GM23248 (cell line): Measurements from ENCODE around the gene SLC19A1. TPM values are rescaled to one million over a fixed set of nuclear protein-coding genes. Genes with fewer than 3 reads are reported as not detected.

Source experiments
- DNase-seq: peaks from one replicate; pipeline ENCODE4 v3.0.0-alpha.2; 2015
- H2AFZ ChIP-seq: fragments of 200-600 bp; sonication (generic); 2 replicates; pipeline ENCODE4 v1.6.1; 2016; ENCODE audit warnings: antibody characterized with exemption
- H3F3A ChIP-seq: fragments of 200-600 bp; sonication (generic); 2 replicates; pipeline ENCODE4 v1.6.1; 2016; ENCODE audit warnings: mild to moderate bottlenecking, antibody characterized with exemption, mixed run types; ENCODE audit not compliant: insufficient read depth
- H3K27ac ChIP-seq: fragments of 200-600 bp; sonication (generic); 2 replicates; pipeline ENCODE4 v1.5.1; 2016; ENCODE audit warnings: mild to moderate bottlenecking
- H3K27me3 ChIP-seq: fragments of 200-600 bp; sonication (generic); replicated peaks from 2 replicates; pipeline ENCODE4 v1.6.1; 2016; ENCODE audit warnings: mild to moderate bottlenecking; ENCODE audit not compliant: insufficient read depth
- H3K36me3 ChIP-seq: fragments of 200-600 bp; sonication (generic); 2 replicates; pipeline ENCODE4 v1.6.1; 2016; ENCODE audit warnings: low read depth, mild to moderate bottlenecking
- H3K4me1 ChIP-seq: fragments of 200-600 bp; sonication (generic); 2 replicates; pipeline ENCODE4 v1.6.1; 2016; ENCODE audit warnings: mild to moderate bottlenecking; ENCODE audit not compliant: insufficient read depth
- H3K4me2 ChIP-seq: fragments of 200-600 bp; sonication (generic); one replicate; pipeline ENCODE4 v1.6.1; 2016; ENCODE audit warnings: mild to moderate bottlenecking; ENCODE audit not compliant: unreplicated experiment
- H3K4me3 ChIP-seq: fragments of 200-600 bp; sonication (generic); 2 replicates; pipeline ENCODE4 v1.5.1; 2016; ENCODE audit warnings: mild to moderate bottlenecking
- H3K79me2 ChIP-seq: fragments of 200-600 bp; sonication (generic); 2 replicates; pipeline ENCODE4 v1.6.1; 2016; ENCODE audit warnings: mild to moderate bottlenecking; ENCODE audit not compliant: insufficient read depth
- H3K9ac ChIP-seq: fragments of 200-600 bp; sonication (generic); 2 replicates; pipeline ENCODE4 v1.6.1; 2016; ENCODE audit warnings: mild to moderate bottlenecking
- H3K9me2 ChIP-seq: fragments of 200-600 bp; sonication (generic); 2 replicates; pipeline ENCODE4 v1.6.1; 2016; ENCODE audit warnings: mixed run types, mild to moderate bottlenecking, moderate library complexity; ENCODE audit not compliant: insufficient read depth
- H3K9me3 ChIP-seq: fragments of 200-600 bp; sonication (generic); one replicate; pipeline ENCODE4 v1.6.1; 2017; ENCODE audit warnings: low read depth
- H4K20me1 ChIP-seq: fragments of 200-600 bp; sonication (generic); 2 replicates; pipeline ENCODE4 v1.6.0; 2016; ENCODE audit not compliant: insufficient read depth
- EZH2 ChIP-seq: fragments of 200-600 bp; sonication (generic); IDR thresholded peaks from 2 replicates; pipeline ENCODE4 v1.6.1; 2018; ENCODE audit warnings: antibody characterized with exemption, mild to moderate bottlenecking; ENCODE audit not compliant: insufficient read depth, poor library complexity, severe bottlenecking
- EZH2phosphoT487 ChIP-seq: fragments of 200-600 bp; sonication (generic); IDR thresholded peaks from 2 replicates; pipeline ENCODE4 v1.6.1; 2018; ENCODE audit warnings: antibody characterized with exemption, moderate library complexity, mild to moderate bottlenecking, low read depth; ENCODE audit not compliant: insufficient read depth
- WGBS, 2 experiments: methylation state at CpG; one replicate each; pipeline ENCODE4 v1.1.6; 2015 to 2017; ENCODE audit warnings: low lambda C conversion rate in 2 of 2, low coverage in 1 of 2; ENCODE audit errors: missing lambda C conversion rate in 2 of 2; 5-methylcytosine and 5-hydroxymethylcytosine counted together
- in situ Hi-C: fragments of 300-500 bp; cut with MboI; formaldehyde crosslinking; loops from 2 replicates; pipeline ENCODE4 v1.15.0; 2020
- polyA plus RNA-seq: library from polyadenylated mRNA; unstranded; fragments of >200 nt; fragmentation: Nextera tagmentation; extraction: Ambion mirVana; gene quantifications from 2 replicates; pipeline ENCODE4 v1.2.1, GENCODE V29; 2016
- total RNA-seq: library from RNA; depleted of rRNA; stranded (reverse); fragments of >200 nt; shearing (Covaris generic); gene quantifications from 2 replicates; pipeline ENCODE4 v1.2.3, GENCODE V29; 2014

SLC19A1 gene
- total and polyA plus RNA-seq, 2 experiments from 2014 or later, result 7.8 to 8.4 TPM

GRCh38 chr21:45499201-45499750 lies 43.0 kb downstream of the SLC19A1 start:
- Histone ChIP-seq H3K79me2 (no peaks in the 10 kb centered on the region), H2AFZ (no peak overlapping the region), H4K20me1 (no peaks in the 10 kb centered on the region), H3K4me1 (no peaks in the 10 kb centered on the region), H3K27me3 (no peaks in the 10 kb centered on the region), H3K36me3 (no peaks in the 10 kb centered on the region), H3K9me2 (no peaks in the 10 kb centered on the region), H3K9me3 (no peaks in the 10 kb centered on the region), H3K27ac (no peak overlapping the region), H3F3A (no peaks in the 10 kb centered on the region), H3K4me2 (no peak overlapping the region), H3K4me3 (no peak overlapping the region), H3K9ac (no peak overlapping the region)
- no peak for DNase-seq
- 93 to 96% methylated on average over 22 to 25 of the region's 25 CpGs for WGBS, 2 experiments
- in situ Hi-C loops, result no loop called here
- TF ChIP-seq EZH2phosphoT487 (no peak), EZH2 (no peak)

DNA sequence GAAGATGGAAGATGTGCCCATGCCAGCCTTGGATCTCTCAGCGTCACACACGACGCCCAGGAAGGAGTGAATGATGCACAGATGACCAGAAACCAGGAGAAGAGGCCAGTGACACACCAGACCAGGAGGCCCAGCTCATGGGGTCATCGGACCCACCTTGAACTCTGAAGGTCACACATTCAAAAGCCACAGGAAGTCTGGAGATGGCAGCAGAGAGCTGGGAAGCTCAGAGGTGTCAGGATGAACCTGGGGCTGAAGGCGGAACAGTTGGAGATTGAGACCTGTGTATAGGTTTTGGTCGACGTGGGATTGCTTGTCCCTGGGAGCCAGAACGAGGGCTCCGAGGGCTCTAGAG lies 43.6 kb downstream of the SLC19A1 start:
- in situ Hi-C loops, result no loop called here
- no peaks in the 10 kb centered on the region for H3F3A ChIP-seq
- WGBS, 2 experiments, result 84 to 90% methylated on average over 9 of the region's 9 CpGs
- H3K9me2 ChIP-seq, result no peaks in the 10 kb centered on the region
- no peak overlapping the region for H3K9ac ChIP-seq
- no peak overlapping the region for H3K4me3 ChIP-seq
- no peak for DNase-seq
- H3K9me3 ChIP-seq, result no peaks in the 10 kb centered on the region
- H3K79me2 ChIP-seq, result no peaks in the 10 kb centered on the region
- H2AFZ ChIP-seq, result no peak overlapping the region
- no peaks in the 10 kb centered on the region for H3K36me3 ChIP-seq
- no peak overlapping the region for H3K4me2 ChIP-seq
- no peaks in the 10 kb centered on the region for H3K27me3 ChIP-seq
- TF ChIP-seq EZH2phosphoT487 (no peak), EZH2 (no peak)
- H4K20me1 ChIP-seq, result no peaks in the 10 kb centered on the region
- H3K4me1 ChIP-seq, result no peaks in the 10 kb centered on the region
- H3K27ac ChIP-seq, result no peak overlapping the region

DNA sequence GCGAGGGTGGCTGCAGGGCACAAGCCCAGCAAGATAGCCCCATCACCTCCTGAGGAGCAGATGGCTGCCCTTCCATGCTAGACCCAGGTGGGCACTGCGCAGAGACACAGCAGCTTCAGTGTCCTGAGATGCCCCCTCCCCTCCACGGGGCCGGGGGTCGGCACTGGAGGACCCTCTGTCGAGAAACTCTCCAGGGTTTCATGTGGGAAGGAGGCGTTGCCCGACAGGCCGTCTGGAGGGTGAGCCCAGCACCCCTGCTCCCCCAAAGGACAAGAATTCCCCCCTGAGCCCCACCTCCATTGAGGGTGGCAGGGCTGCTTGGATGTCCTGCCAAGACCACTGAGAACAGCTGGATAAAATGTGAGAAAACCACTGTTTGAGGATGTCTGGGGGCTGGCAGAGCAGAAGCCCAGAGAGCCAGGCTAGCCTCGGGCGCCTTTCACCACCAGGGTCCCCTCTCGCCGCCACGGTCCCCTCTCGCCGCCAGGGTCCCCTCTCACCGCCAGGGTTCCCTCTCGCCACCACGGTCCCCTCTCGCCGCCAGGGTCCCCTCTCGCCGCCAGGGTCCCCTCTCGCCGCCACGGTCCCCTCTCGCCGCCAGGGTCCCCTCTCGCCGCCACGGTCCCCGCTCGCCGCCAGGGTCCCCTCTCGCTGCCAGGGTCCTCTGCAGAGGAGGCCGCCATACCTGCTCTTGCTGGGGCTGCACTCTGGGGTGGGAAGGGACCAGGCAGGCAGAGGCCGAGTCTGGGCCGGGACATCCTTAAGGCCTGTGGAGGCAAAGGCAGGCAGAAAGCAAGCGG lies 44.2 kb downstream of the SLC19A1 start:
- H3K27ac ChIP-seq, result no peak overlapping the region
- in situ Hi-C loops, result no loop called here
- no peaks in the 10 kb centered on the region for H3K36me3 ChIP-seq

DNA sequence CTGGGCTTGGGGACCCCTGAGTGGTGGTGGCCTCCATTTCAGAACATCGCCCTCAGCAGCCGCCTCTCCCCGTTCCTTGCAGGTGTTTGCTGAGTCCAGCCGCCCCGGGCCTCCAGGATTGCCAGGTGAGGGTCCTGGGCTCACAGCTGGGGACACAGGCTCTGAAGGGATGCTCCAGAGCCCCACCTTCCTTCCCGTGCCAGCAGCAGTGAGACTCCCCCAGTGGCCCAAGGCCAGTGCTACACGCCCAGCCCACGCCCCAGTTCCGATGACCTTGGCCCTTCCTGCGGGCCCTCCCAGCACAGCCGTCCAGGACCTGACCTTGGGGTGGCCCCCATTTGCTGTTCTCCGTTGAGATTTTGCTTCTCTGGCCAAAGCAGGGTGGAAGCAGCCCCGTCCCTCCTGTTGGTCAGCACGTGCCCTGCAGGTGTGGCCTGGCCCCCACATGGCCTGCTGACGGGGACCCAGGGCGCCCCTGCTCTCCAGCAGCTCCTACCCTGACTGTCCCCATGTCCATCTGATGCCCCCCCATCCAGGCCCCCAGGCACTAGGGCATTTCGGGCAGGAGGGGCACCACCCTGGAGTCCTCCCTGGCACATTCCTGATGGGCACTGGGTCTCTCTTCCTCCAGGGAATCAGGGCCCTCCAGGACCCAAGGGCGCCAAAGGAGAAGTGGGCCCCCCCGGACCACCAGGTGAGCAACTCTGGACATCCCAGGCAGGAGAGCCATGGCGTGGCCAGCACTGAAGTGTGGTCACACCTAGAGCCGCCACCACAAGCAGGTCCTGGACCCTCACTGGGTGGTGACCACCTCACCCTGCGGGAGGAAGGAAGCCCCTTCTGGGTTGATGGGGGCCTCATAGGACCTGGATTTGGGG lies 45.0 kb downstream of the SLC19A1 start:
- Histone ChIP-seq H3K9me2 (no peaks in the 10 kb centered on the region), H4K20me1 (no peaks in the 10 kb centered on the region), H3K4me1 (no peaks in the 10 kb centered on the region), H3K27ac (no peak overlapping the region), H3K4me3 (no peak overlapping the region), H3F3A (no peaks in the 10 kb centered on the region), H3K36me3 (no peaks in the 10 kb centered on the region), H3K9me3 (no peaks in the 10 kb centered on the region), H3K9ac (no peak overlapping the region), H3K4me2 (no peak overlapping the region), H2AFZ (no peak overlapping the region), H3K27me3 (no peaks in the 10 kb centered on the region), H3K79me2 (no peaks in the 10 kb centered on the region)
- TF ChIP-seq EZH2phosphoT487 (no peak), EZH2 (no peak)
- DNase-seq, result no peak
- 84 to 90% methylated on average over 22 of the region's 22 CpGs for WGBS, 2 experiments
- in situ Hi-C loops, result no loop called here

More for the DNA sequence above, 44.2 kb downstream of the SLC19A1 start:
- Histone ChIP-seq H3K79me2 (no peaks in the 10 kb centered on the region), H2AFZ (no peak overlapping the region), H4K20me1 (no peaks in the 10 kb centered on the region), H3K4me2 (no peak overlapping the region), H3K27me3 (no peaks in the 10 kb centered on the region), H3F3A (no peaks in the 10 kb centered on the region), H3K4me3 (no peak overlapping the region), H3K9ac (no peak overlapping the region), H3K9me2 (no peaks in the 10 kb centered on the region), H3K4me1 (no peaks in the 10 kb centered on the region), H3K9me3 (no peaks in the 10 kb centered on the region)
- TF ChIP-seq EZH2phosphoT487, result no peak
- no peak for TF ChIP-seq EZH2
- DNase-seq, result no peak
- 85 to 91% methylated on average over 19 to 39 of the region's 39 CpGs for WGBS, 2 experiments
